ENCODE results near the gene PCNX4.
"Not testable (repeated sequence)": the region's sequence is repeated elsewhere in the genome, so short reads cannot be mapped to it uniquely, and the experiment has no call there.

PCNX4 gene

DNA sequence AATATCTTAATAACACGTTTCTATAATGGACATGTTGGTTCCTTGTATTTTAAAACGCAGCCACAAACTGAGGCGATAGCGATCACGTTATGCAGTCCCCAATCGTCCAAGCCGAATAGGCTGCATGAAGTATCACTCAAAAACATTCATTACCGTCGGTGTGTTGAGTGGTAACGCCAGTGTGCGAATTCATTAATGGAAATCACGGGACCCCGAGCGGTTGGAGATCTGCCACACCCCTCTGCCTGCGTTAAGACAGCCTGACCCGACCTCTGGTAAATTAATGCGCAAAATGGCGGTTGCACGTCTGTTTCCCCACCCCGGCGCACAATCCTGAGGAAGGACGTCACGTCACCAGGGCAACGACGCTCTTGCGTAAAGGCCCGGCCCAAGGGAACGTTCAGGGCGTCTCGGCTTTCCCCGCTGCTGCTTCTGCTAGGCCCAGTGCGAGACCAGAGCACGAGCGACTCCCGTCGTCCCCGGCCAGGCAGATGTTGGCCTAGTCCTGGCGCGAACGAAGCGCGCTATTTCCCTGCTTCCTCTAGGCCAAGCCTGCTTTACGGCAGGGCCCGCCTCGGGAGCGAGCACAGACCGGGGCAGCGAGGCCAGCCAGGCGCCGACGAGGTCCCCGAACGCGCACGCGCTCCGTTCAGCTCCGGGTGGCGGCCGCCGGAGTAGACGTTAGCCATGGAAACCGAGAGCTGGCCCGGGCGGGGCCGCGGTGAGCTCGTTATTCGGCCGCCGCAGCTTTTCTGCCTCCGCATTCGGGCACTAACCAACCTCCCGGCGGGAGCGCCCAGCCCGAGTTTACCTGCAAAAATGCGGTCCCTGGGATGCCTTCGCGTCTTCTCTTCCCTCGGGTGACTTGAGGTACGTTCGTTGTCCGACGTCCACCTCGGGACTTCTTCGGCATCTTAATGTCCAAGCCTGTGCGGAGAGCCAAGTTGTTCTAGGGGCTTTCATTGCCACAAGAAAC, at the start of gene PCNX4:
Gene PCNX4 (plus strand): TSS at position 374 of the 976 bp plus-strand sequence. CDS start 15,716 bp downstream, outside the sequence.
- TF ChIP-seq SP1 (IDR thresholded peaks at IDR 0.05): no peak
- TF ChIP-seq, protein P1, sequence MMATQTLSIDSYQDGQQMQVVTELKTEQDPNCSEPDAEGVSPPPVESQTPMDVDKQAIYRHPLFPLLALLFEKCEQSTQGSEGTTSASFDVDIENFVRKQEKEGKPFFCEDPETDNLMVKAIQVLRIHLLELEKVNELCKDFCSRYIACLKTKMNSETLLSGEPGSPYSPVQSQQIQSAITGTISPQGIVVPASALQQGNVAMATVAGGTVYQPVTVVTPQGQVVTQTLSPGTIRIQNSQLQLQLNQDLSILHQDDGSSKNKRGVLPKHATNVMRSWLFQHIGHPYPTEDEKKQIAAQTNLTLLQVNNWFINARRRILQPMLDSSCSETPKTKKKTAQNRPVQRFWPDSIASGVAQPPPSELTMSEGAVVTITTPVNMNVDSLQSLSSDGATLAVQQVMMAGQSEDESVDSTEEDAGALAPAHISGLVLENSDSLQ (IDR thresholded peaks at IDR 0.05): peak; percentile 68
- peak; percentile 93 for TF ChIP-seq L3MBTL2 (conservative IDR thresholded peaks at IDR 0.05)
- TF ChIP-seq CTBP1 (IDR thresholded peaks at IDR 0.05; ENCODE audit: borderline replicate concordance): no peak
- TF ChIP-seq ARNT (IDR thresholded peaks at IDR 0.05): no peak
- TF ChIP-seq FOXM1 (IDR thresholded peaks at IDR 0.05; ENCODE audit: borderline replicate concordance): no peak
- TF ChIP-seq HDGF (IDR thresholded peaks at IDR 0.05; ENCODE audit: borderline replicate concordance): peak; percentile 64; the same call in 1 of the 2 replicates
- TF ChIP-seq ELF4 (IDR thresholded peaks at IDR 0.05): peak; percentile 29
- POLR2A ChIA-PET: interaction anchor here (0.7 to 2.4 kb wide), 6 partner anchors 19 to 157 kb away, joined by 3 to 14 read pairs (median 7); partner anchors contain the start of genes DHRS7 and PPM1A
- DNase-seq (ENCODE audit: extremely low spot score): peak; percentile 89
- CTCF ChIA-PET: interaction anchor here (0.9 kb wide), 1 partner anchor 159 kb away, joined by 3 read pairs; no protein-coding TSS in a partner anchor

GRCh38 chr14:60047976-60048375, 43.7 kb upstream of the PCNX4 start:
- CTCF ChIA-PET; DNase-seq (ENCODE audit: extremely low spot score); POLR2A ChIA-PET: not testable (repeated sequence)

GRCh38 chr14:60051721-60052221, 40.0 kb upstream of the PCNX4 start:
- CTCF ChIA-PET: no interaction called here

DNA sequence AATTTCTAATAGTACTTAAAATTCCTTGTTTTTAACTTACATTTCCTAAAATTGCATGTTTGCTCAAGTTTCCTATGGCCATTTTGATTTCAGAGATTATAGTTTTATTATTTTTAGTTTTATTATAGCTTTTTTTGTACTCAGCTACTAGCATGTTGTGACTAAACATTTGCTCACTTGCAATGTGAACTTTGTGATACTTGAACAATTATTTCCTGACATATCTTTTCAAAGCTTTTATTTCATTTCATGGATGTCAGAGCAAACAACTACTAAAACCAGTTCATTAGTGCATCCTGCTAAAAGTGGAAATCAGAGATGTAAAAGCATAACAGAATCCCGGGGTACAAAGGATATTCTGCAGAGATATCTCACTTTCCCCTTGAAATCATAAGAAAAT, 33.6 kb upstream of the PCNX4 start:
- POLR2A ChIA-PET: no interaction called here
- CTCF ChIA-PET: no interaction called here
- no peak for DNase-seq (ENCODE audit: extremely low spot score)
- no peak for TF ChIP-seq ZNF384 (IDR thresholded peaks at IDR 0.05)
- TF ChIP-seq NFRKB (IDR thresholded peaks at IDR 0.05): no peak
- no peak for TF ChIP-seq SUZ12 (IDR thresholded peaks at IDR 0.05)
- TF ChIP-seq ELF4 (IDR thresholded peaks at IDR 0.05): no peak
- no peak for TF ChIP-seq FOXM1 (IDR thresholded peaks at IDR 0.05; ENCODE audit: borderline replicate concordance)
- TF ChIP-seq ARNT (IDR thresholded peaks at IDR 0.05): no peak

More at GRCh38 chr14:60051721-60052221, 40.0 kb upstream of the PCNX4 start:
- POLR2A ChIA-PET: no interaction called here
- TF ChIP-seq FOXK2 (IDR thresholded peaks at IDR 0.05) (no peak), ARNT (IDR thresholded peaks at IDR 0.05) (no peak), ELF4 (IDR thresholded peaks at IDR 0.05) (no peak), FOXA1 (IDR thresholded peaks at IDR 0.05) (no peak), FOXM1 (IDR thresholded peaks at IDR 0.05; ENCODE audit: borderline replicate concordance) (no peak)
- TF ChIP-seq, protein P1 (IDR thresholded peaks at IDR 0.05): no peak
- DNase-seq (ENCODE audit: extremely low spot score): no peak

DNA sequence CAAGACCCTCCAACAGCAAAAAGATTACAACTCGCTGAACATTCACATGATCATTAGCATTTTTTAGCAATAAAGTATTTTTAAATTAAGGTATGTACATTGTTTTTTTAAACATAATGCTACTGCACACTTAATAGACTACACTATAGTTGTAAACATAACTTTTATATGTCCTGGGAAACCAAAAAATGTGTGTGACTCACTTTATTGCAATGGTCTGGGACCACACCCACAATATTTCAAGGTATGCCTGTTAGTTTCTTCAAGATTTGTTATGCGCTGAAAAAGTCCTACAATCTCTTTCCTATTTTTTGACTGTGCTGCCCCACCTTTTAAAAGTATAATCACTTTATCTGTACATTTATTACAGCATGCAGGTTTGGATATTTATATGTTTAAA, 30.4 kb upstream of the PCNX4 start:
- POLR2A ChIA-PET: no interaction called here
- TF ChIP-seq CTBP1 (IDR thresholded peaks at IDR 0.05; ENCODE audit: borderline replicate concordance) (no peak), FOXK2 (IDR thresholded peaks at IDR 0.05) (no peak), NFRKB (IDR thresholded peaks at IDR 0.05) (no peak), BHLHE40 (IDR thresholded peaks at IDR 0.05; ENCODE audit: borderline replicate concordance) (no peak), FOXA1 (IDR thresholded peaks at IDR 0.05) (no peak), TARDBP (IDR thresholded peaks at IDR 0.05) (no peak), LEF1 (IDR thresholded peaks at IDR 0.05; ENCODE audit: borderline replicate concordance) (no peak), FOXM1 (IDR thresholded peaks at IDR 0.05; ENCODE audit: borderline replicate concordance) (no peak), ARNT (IDR thresholded peaks at IDR 0.05) (no peak)
- TF ChIP-seq, protein P1 (IDR thresholded peaks at IDR 0.05): no peak
- no peak for DNase-seq (ENCODE audit: extremely low spot score)
- CTCF ChIA-PET: no interaction called here

DNA sequence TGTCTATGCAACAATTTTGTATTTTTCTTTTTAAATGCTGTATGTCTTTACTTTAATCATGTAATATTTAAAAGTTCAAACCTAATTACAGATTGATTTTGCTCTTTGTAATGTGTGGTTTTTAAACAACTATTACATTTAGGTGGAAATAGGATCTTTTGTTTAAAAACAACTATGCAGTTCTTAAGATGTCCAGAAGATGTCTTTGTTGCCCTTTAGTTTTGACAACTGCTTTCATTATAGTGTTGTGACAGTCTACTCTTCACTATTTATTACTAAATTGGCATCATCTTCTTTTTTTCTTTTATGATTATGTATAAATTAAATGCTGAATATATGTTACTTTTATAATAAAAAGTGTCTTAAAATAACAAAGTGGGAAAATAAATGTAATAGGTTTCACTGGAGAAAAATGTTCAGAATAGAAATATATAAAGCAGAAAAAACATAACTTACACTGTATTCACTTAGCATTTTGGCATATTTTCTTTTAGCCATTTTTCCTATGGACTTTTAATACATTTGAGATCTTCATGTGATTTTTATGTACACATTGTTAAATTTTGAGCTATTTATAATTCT, 27.1 kb upstream of the PCNX4 start:
- TF ChIP-seq, protein P1 (IDR thresholded peaks at IDR 0.05): peak; percentile 62; the same call in 1 of the 2 replicates
- TF ChIP-seq LEF1 (IDR thresholded peaks at IDR 0.05; ENCODE audit: borderline replicate concordance) (no peak), ARNT (IDR thresholded peaks at IDR 0.05) (no peak)
- ChIA-PET POLR2A (interaction anchor here (0.6 kb wide), 1 partner anchor 117 kb away, joined by 3 read pairs; no protein-coding TSS in a partner anchor), CTCF (interaction anchor here (0.6 to 1.5 kb wide), 3 partner anchors 101 to 120 kb away, joined by 3 to 5 read pairs (median 4); no protein-coding TSS in a partner anchor)
- DNase-seq (ENCODE audit: extremely low spot score): peak; percentile 10

All from HEK293T (cell line).